MM.1S (cell line): Measurements from ENCODE around the gene SNX24.

Experiments
- DNase-seq: peaks from one replicate; pipeline ENCODE4 v3.0.0-alpha.2; 2015
- H2AFZ ChIP-seq: fragments of 300-600 bp; sonication (generic); 2 replicates; pipeline ENCODE4 v1.6.0; 2016; ENCODE audit warnings: antibody characterized with exemption, low read length
- H3F3A ChIP-seq: fragments of 300-600 bp; sonication (generic); 2 replicates; pipeline ENCODE4 v1.6.1; 2016; ENCODE audit warnings: mild to moderate bottlenecking, antibody characterized with exemption, low read length, moderate library complexity, mixed read lengths; ENCODE audit not compliant: insufficient read depth
- H3K27ac ChIP-seq: fragments of 300-600 bp; sonication (generic); 2 replicates; pipeline ENCODE4 v1.5.1; 2016; ENCODE audit warnings: mild to moderate bottlenecking, low read length
- H3K27me3 ChIP-seq: fragments of 300-600 bp; sonication (generic); replicated peaks from 2 replicates; pipeline ENCODE4 v1.6.0; 2016; ENCODE audit warnings: low read length; ENCODE audit not compliant: insufficient read depth
- H3K36me3 ChIP-seq: fragments of 300-600 bp; sonication (generic); replicated peaks from 2 replicates; pipeline ENCODE4 v1.6.1; 2016; ENCODE audit warnings: mild to moderate bottlenecking, low read length, mixed read lengths; ENCODE audit not compliant: insufficient read depth
- H3K4me1 ChIP-seq: fragments of 300-600 bp; sonication (generic); 2 replicates; pipeline ENCODE4 v1.6.1; 2016; ENCODE audit warnings: low read length, mixed read lengths
- H3K4me2 ChIP-seq: fragments of 300-600 bp; sonication (generic); 2 replicates; pipeline ENCODE4 v1.6.0; 2016; ENCODE audit warnings: low read depth, low read length
- H3K4me3 ChIP-seq: fragments of 300-600 bp; sonication (generic); 2 replicates; pipeline ENCODE4 v1.5.1; 2016; ENCODE audit warnings: low read length, mixed read lengths
- H3K79me2 ChIP-seq: fragments of 300-600 bp; sonication (generic); 2 replicates; pipeline ENCODE4 v1.6.1; 2016; ENCODE audit warnings: mixed run types, low read length, mixed read lengths
- H3K9ac ChIP-seq: fragments of 300-600 bp; sonication (generic); 2 replicates; pipeline ENCODE4 v1.6.1; 2016; ENCODE audit warnings: low read length, mixed read lengths
- H3K9me2 ChIP-seq: fragments of 300-600 bp; sonication (generic); replicated peaks from 2 replicates; pipeline ENCODE4 v1.6.1; 2016; ENCODE audit warnings: mild to moderate bottlenecking, low read length, mixed read lengths; ENCODE audit not compliant: insufficient read depth
- H3K9me3 ChIP-seq: fragments of 300-600 bp; sonication (generic); replicated peaks from 2 replicates; pipeline ENCODE4 v1.6.1; 2016; ENCODE audit warnings: mild to moderate bottlenecking, low read length, mixed read lengths; ENCODE audit not compliant: insufficient read depth
- H4K20me1 ChIP-seq: fragments of 300-600 bp; sonication (generic); 2 replicates; pipeline ENCODE4 v1.6.1; 2016; ENCODE audit warnings: mild to moderate bottlenecking, low read length, moderate library complexity, mixed read lengths; ENCODE audit not compliant: insufficient read depth
- EZH2 ChIP-seq: fragments of 300-600 bp; sonication (generic); optimal IDR thresholded peaks from 2 replicates; pipeline ENCODE3; 2017; ENCODE audit warnings: low read depth, mild to moderate bottlenecking, antibody characterized with exemption, low read length, mixed read lengths
- EZH2phosphoT487 ChIP-seq: fragments of 300-600 bp; sonication (generic); IDR thresholded peaks from 2 replicates; pipeline ENCODE4 v1.6.1; 2018; ENCODE audit warnings: antibody characterized with exemption, low read length
- TF ChIP-seq, protein P1 (sequence below): fragments of 300-600 bp; sonication (generic); IDR thresholded peaks from 2 replicates; pipeline ENCODE4 v1.5.1; 2016; ENCODE audit warnings: antibody characterized with exemption, low read length, mixed read lengths

The SNX24 gene

DNA sequence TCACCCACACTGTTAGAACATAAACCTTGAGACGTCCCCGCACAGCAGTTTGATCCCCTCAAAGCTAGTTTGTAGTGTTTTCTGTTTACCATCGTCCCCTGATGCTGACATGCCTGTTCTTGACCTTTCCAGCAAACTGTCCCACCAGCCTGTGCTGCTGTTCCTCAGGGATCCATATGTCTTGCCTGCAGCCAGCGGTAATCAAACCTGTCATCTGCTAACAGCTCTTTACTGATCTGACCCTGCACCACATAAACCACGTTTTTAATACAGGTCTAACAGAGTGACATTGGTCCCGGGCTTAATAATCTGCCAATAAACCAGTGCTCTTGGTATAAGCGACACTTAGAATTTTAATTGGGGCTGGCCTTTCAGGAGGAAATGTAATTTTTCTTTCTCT, 156.4 kb downstream of the SNX24 start:
- DNase-seq, result no peak
- H3K4me3 ChIP-seq, result no peak overlapping the region
- no peaks in the 10 kb centered on the region for H3K79me2 ChIP-seq
- no peak overlapping the region for H3K4me2 ChIP-seq
- H3K9me2 ChIP-seq, result no peaks in the 10 kb centered on the region
- no peak overlapping the region for H2AFZ ChIP-seq
- no peak overlapping the region for H3K9ac ChIP-seq
- no peaks in the 10 kb centered on the region for H3K9me3 ChIP-seq
- H4K20me1 ChIP-seq, result no peaks in the 10 kb centered on the region
- TF ChIP-seq EZH2 (no peak), EZH2phosphoT487 (no peak)
- TF ChIP-seq, protein P1, sequence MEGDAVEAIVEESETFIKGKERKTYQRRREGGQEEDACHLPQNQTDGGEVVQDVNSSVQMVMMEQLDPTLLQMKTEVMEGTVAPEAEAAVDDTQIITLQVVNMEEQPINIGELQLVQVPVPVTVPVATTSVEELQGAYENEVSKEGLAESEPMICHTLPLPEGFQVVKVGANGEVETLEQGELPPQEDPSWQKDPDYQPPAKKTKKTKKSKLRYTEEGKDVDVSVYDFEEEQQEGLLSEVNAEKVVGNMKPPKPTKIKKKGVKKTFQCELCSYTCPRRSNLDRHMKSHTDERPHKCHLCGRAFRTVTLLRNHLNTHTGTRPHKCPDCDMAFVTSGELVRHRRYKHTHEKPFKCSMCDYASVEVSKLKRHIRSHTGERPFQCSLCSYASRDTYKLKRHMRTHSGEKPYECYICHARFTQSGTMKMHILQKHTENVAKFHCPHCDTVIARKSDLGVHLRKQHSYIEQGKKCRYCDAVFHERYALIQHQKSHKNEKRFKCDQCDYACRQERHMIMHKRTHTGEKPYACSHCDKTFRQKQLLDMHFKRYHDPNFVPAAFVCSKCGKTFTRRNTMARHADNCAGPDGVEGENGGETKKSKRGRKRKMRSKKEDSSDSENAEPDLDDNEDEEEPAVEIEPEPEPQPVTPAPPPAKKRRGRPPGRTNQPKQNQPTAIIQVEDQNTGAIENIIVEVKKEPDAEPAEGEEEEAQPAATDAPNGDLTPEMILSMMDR, result no peak
- no peaks in the 10 kb centered on the region for H3K4me1 ChIP-seq
- H3K27me3 ChIP-seq, result no peaks in the 10 kb centered on the region
- H3K27ac ChIP-seq, result no peak overlapping the region
- no peaks in the 10 kb centered on the region for H3K36me3 ChIP-seq
- no peaks in the 10 kb centered on the region for H3F3A ChIP-seq

DNA sequence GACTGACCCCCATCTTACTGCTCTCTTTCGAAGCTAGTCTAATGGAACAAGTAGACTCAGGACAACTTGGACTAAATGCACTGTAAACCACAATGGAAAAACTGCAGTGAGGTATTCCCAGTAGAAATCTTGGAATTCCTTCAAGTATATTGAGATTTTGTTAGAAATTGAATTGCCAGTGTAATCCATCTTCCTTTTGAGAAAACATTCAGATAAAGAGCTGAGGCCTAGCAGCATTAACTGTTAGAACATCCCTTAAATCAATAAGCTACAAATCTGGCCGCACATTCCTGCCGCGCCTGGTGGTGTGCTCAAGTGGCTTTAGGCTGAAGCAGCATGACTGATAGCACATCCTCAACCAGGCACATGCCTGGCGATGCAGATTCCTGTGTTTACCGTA, 161.8 kb downstream of the SNX24 start:
- Histone ChIP-seq H2AFZ (no peak overlapping the region), H3K36me3 (no peaks in the 10 kb centered on the region), H3K79me2 (no peaks in the 10 kb centered on the region), H3F3A (no peaks in the 10 kb centered on the region), H4K20me1 (no peaks in the 10 kb centered on the region), H3K4me2 (no peak overlapping the region), H3K9me3 (no peaks in the 10 kb centered on the region), H3K9me2 (no peaks in the 10 kb centered on the region), H3K4me3 (no peak overlapping the region), H3K27me3 (no peaks in the 10 kb centered on the region), H3K9ac (no peak overlapping the region), H3K27ac (no peak overlapping the region), H3K4me1 (no peaks in the 10 kb centered on the region)
- DNase-seq, result no peak
- TF ChIP-seq, protein P1, result no peak

DNA sequence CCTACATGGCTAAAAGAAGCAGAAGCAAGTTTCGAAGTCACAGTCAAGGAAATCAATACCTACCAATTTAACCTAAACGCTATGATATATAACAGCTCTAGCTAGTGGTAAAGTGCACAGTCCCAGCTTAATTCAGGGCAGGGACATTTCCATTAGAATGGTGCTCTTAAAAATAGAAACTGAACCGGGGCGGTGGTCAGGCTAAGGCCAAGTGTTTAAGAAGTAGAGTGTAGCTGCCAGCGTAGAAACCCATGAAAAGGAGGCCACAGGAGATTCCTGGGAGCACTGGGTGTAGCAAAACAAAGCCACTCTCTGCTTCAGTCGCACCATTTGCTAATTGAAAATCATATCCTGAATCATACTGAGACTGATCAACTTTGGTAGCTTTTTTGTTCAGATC, 162.3 kb downstream of the SNX24 start:
- H2AFZ ChIP-seq, result no peak overlapping the region
- TF ChIP-seq EZH2, result no peak
- TF ChIP-seq EZH2phosphoT487, result no peak
- TF ChIP-seq, protein P1, result no peak
- no peak overlapping the region for H3K4me3 ChIP-seq

More for the DNA sequence above, 162.3 kb downstream of the SNX24 start:
- H3K36me3 ChIP-seq, result no peaks in the 10 kb centered on the region
- H3F3A ChIP-seq, result no peaks in the 10 kb centered on the region
- no peaks in the 10 kb centered on the region for H3K9me2 ChIP-seq
- H3K4me2 ChIP-seq, result no peak overlapping the region
- H3K79me2 ChIP-seq, result no peaks in the 10 kb centered on the region
- no peaks in the 10 kb centered on the region for H3K27me3 ChIP-seq
- no peaks in the 10 kb centered on the region for H3K9me3 ChIP-seq
- no peaks in the 10 kb centered on the region for H4K20me1 ChIP-seq
- H3K9ac ChIP-seq, result no peak overlapping the region
- DNase-seq, result no peak
- H3K27ac ChIP-seq, result no peak overlapping the region
- no peaks in the 10 kb centered on the region for H3K4me1 ChIP-seq
